ENCODE results near the gene ARNT2.

The ARNT2 gene

DNA sequence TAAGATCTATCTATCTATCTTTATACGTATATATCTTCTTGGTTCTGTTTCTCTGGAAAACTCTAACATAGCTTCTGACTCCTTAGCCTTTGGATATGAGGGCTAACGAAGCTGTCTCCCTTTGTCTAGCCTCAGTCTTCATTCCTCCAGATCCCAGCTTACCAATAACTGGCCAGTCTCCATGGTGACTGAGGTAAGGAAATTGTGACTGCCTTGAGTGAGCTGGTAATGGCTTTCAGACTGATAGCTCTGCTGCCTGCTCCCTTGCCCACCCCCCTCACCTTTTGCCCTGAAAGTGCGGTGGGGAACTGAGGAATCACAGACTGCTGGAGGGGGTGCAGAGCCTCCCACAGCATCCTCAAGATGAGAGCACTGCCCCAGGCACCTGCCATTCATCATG is 225.2 kb downstream of the ARNT2 start:
- no peaks in the 10 kb centered on the region for H3K79me2 ChIP-seq (ENCODE audit: low read length)
- no peaks in the 10 kb centered on the region for H3K9me3 ChIP-seq (replicated peaks; ENCODE audit: insufficient read depth, low read length)
- H3K9ac ChIP-seq (ENCODE audit: low read length): no peak overlapping the region
- no peak for DNase-seq
- H2AFZ ChIP-seq (ENCODE audit: low read length): no peak overlapping the region
- no peak overlapping the region for H3K4me3 ChIP-seq (ENCODE audit: low read length)
- H3K9me2 ChIP-seq (replicated peaks; ENCODE audit: insufficient read depth, low read length): no peaks in the 10 kb centered on the region
- H3K36me3 ChIP-seq (replicated peaks; ENCODE audit: insufficient read depth, low read length): no peaks in the 10 kb centered on the region
- H3K27ac ChIP-seq (ENCODE audit: low read length): no peak overlapping the region
- no peaks in the 10 kb centered on the region for H3K4me1 ChIP-seq (ENCODE audit: low read length)
- no peaks in the 10 kb centered on the region for H3K27me3 ChIP-seq (replicated peaks; ENCODE audit: insufficient read depth, low read length)
- no peak overlapping the region for H3K4me2 ChIP-seq (ENCODE audit: low read depth, low read length)
- no peaks in the 10 kb centered on the region for H3F3A ChIP-seq (ENCODE audit: insufficient read depth, low read length)
- H4K20me1 ChIP-seq (ENCODE audit: insufficient read depth, low read length): no peaks in the 10 kb centered on the region
- TF ChIP-seq EZH2 (optimal IDR thresholded peaks at IDR 0.05; ENCODE audit: low read depth, low read length) (no peak), EZH2phosphoT487 (IDR thresholded peaks at IDR 0.05; ENCODE audit: low read length) (no peak)
- TF ChIP-seq, protein P1, sequence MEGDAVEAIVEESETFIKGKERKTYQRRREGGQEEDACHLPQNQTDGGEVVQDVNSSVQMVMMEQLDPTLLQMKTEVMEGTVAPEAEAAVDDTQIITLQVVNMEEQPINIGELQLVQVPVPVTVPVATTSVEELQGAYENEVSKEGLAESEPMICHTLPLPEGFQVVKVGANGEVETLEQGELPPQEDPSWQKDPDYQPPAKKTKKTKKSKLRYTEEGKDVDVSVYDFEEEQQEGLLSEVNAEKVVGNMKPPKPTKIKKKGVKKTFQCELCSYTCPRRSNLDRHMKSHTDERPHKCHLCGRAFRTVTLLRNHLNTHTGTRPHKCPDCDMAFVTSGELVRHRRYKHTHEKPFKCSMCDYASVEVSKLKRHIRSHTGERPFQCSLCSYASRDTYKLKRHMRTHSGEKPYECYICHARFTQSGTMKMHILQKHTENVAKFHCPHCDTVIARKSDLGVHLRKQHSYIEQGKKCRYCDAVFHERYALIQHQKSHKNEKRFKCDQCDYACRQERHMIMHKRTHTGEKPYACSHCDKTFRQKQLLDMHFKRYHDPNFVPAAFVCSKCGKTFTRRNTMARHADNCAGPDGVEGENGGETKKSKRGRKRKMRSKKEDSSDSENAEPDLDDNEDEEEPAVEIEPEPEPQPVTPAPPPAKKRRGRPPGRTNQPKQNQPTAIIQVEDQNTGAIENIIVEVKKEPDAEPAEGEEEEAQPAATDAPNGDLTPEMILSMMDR (IDR thresholded peaks at IDR 0.05; ENCODE audit: low read length): no peak

DNA sequence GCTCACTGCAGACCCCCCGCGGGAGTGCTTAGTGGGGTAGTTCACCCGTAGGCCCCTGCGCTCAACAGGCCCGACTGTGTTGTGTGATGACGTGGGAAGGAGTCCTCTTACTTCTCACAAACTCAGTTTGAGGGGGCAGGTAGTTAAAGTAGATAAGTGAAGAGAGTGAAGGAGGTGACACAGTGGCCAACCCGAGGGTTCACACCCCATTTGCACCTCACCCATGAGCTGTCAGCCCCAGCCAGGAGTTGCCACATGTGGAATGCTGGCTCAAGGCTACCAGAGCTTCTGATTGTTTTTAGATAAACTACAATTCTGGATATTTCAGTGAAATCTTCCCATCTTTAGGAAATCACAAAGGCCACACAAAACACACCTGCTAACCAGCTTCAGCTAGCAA is 226.8 kb downstream of the ARNT2 start:
- Histone ChIP-seq H3K27me3 (replicated peaks; ENCODE audit: insufficient read depth, low read length) (no peaks in the 10 kb centered on the region), H3K9me2 (replicated peaks; ENCODE audit: insufficient read depth, low read length) (no peaks in the 10 kb centered on the region), H3K4me1 (ENCODE audit: low read length) (no peaks in the 10 kb centered on the region), H3K4me3 (ENCODE audit: low read length) (no peak overlapping the region), H3K27ac (ENCODE audit: low read length) (no peak overlapping the region), H3F3A (ENCODE audit: insufficient read depth, low read length) (no peaks in the 10 kb centered on the region), H3K9me3 (replicated peaks; ENCODE audit: insufficient read depth, low read length) (no peaks in the 10 kb centered on the region), H3K36me3 (replicated peaks; ENCODE audit: insufficient read depth, low read length) (no peaks in the 10 kb centered on the region), H3K79me2 (ENCODE audit: low read length) (no peaks in the 10 kb centered on the region), H2AFZ (ENCODE audit: low read length) (no peak overlapping the region), H4K20me1 (ENCODE audit: insufficient read depth, low read length) (no peaks in the 10 kb centered on the region), H3K9ac (ENCODE audit: low read length) (no peak overlapping the region), H3K4me2 (ENCODE audit: low read depth, low read length) (no peak overlapping the region)
- TF ChIP-seq EZH2 (optimal IDR thresholded peaks at IDR 0.05; ENCODE audit: low read depth, low read length) (no peak), EZH2phosphoT487 (IDR thresholded peaks at IDR 0.05; ENCODE audit: low read length) (no peak)
- TF ChIP-seq, protein P1 (IDR thresholded peaks at IDR 0.05; ENCODE audit: low read length): no peak
- no peak for DNase-seq

DNA sequence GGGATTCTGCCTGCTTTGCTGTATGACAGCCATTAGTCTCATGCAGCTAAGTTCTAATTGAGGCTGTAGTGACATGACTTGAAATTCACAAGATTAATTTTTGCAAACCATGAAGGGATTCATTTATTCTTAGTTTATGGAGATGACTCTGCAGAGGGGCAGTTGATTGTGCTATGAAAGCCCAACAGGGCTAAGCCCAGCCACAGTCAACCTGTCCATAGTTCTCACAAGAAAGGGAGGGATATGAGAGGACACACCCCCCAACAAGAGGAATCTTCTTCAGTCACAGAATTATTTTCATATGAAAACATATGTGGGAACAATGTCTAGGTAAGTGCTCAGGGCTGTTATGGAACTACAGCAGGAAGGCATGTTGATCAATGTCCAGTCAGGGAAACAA is 229.0 kb downstream of the ARNT2 start:
- TF ChIP-seq EZH2 (optimal IDR thresholded peaks at IDR 0.05; ENCODE audit: low read depth, low read length) (no peak), EZH2phosphoT487 (IDR thresholded peaks at IDR 0.05; ENCODE audit: low read length) (no peak)
- TF ChIP-seq, protein P1 (IDR thresholded peaks at IDR 0.05; ENCODE audit: low read length): no peak
- no peak overlapping the region for H3K27ac ChIP-seq (ENCODE audit: low read length)
- no peaks in the 10 kb centered on the region for H3K36me3 ChIP-seq (replicated peaks; ENCODE audit: insufficient read depth, low read length)
- H3K9me3 ChIP-seq (replicated peaks; ENCODE audit: insufficient read depth, low read length): no peaks in the 10 kb centered on the region
- DNase-seq: no peak
- no peak overlapping the region for H3K4me3 ChIP-seq (ENCODE audit: low read length)
- no peaks in the 10 kb centered on the region for H4K20me1 ChIP-seq (ENCODE audit: insufficient read depth, low read length)
- no peak overlapping the region for H2AFZ ChIP-seq (ENCODE audit: low read length)
- no peaks in the 10 kb centered on the region for H3K79me2 ChIP-seq (ENCODE audit: low read length)
- H3K9me2 ChIP-seq (replicated peaks; ENCODE audit: insufficient read depth, low read length): no peaks in the 10 kb centered on the region
- no peaks in the 10 kb centered on the region for H3K27me3 ChIP-seq (replicated peaks; ENCODE audit: insufficient read depth, low read length)
- no peak overlapping the region for H3K9ac ChIP-seq (ENCODE audit: low read length)
- H3K4me1 ChIP-seq (ENCODE audit: low read length): no peaks in the 10 kb centered on the region
- no peaks in the 10 kb centered on the region for H3F3A ChIP-seq (ENCODE audit: insufficient read depth, low read length)
- H3K4me2 ChIP-seq (ENCODE audit: low read depth, low read length): no peak overlapping the region
